ENCODE results near the gene SERPINB1.
"Not testable (repeated sequence)": the region's sequence is repeated elsewhere in the genome, so short reads cannot be mapped to it uniquely, and the experiment has no call there.

SERPINB1 gene

GRCh38 chr6:2810092-2810671, 31.5 kb downstream of the SERPINB1 start:
- no peak for DNase-seq

GRCh38 chr6:2809015-2809414, 32.6 kb downstream of the SERPINB1 start:
- no peak for DNase-seq

DNA sequence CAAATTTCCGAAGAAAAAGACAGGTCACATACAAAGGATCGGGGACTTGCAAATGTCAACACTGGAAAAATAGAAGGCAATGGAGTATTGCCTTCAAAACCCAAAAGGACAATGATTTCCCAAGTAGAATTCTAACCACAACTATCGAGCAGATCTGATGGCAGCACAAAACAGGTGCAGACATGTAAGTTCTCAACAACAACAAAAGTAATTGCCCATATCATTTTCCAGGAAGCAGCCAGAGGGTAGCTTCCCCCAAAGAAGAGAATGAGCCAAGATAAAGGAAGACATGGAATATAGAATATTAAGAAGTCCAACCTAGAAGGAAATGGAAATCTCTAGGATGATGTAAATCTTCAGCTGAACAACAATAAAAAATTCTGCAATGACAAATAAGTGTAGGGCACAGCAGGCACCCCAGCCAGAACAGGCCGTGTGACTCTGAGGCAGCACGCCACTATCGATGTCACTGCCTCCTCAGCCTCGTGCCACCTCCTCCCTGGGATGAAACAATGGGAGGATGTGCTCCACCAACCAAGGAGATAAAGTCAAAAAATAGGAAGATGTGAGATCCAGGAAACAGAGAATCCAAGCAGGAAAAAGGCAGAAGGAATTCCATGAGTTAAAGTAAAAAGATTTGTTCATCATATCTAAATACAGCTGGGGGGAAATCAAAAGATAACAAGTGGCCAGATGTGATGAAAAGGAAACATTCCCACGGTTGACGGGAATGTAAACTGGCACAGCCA, 34.1 kb downstream of the SERPINB1 start:
- no peak for DNase-seq

- DNase-seq: no peak
Measured at GRCh38 chr6:2806644-2807043, 35.0 kb downstream of the SERPINB1 start.

DNA sequence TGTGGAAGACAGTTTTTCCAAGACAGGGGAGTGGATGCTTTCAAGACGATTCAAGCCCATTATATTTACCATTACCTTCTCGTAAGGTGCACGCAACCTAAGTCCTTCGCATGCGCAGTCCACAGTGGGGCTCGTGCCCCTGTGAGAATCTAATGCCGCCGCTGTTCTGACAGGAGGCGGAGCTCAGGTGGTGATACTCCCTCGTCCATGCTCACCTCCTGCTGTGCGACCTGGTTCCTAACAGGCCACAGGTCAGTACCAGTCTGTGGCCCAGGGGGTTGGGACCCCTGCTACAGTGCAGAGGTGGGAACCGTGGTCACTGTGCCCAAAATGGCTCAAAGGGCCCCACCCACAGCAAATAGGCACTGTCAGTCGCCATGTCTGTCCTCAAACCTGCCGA, 36.6 kb downstream of the SERPINB1 start:
- DNase-seq: no peak

- DNase-seq: no peak
Measured at GRCh38 chr6:2804516-2804915, 37.1 kb downstream of the SERPINB1 start.

- no peak for DNase-seq
Measured at GRCh38 chr6:2803731-2804429, 37.8 kb downstream of the SERPINB1 start.

- no peak for DNase-seq
Measured at GRCh38 chr6:2802521-2803060, 39.1 kb downstream of the SERPINB1 start.

GRCh38 chr6:2801687-2802086, 40.0 kb downstream of the SERPINB1 start:
- DNase-seq: not testable (repeated sequence)

DNA sequence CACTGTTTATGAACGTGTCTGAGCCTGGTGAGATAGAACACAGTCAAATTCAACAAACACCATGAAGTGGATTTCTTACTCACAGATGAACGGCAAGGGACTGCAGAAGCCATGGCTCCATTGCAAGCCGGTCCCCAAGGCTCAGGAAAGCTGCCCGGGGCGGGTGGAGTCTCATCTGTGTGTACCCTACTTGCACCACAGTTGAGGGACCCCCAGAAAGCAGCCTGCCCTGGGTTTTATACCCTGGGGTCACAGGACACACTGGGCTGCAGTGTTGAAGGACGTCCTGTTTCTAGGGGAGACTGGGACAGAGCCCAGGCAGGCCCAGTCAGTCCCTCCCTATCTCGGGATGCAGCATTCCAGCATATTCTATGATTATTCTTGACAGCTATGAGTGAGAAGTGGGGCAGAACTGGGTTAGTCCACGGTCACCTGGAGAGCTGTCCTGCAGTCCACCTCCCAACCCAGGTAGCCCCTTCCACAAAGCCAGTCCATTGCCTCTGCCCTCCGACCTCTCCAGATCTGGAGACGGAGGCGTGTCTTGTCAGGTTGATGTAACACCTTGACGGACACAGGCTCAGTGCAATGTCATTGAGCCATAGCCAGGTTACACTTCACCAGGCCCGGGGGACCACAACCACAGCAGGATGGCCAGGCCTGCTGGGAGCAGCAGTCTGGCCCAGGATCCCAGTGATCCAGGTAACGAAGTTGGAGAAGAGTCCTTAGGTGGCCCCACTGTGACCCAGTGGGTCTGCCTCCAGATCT, 40.9 kb downstream of the SERPINB1 start:
- no peak for DNase-seq

DNA sequence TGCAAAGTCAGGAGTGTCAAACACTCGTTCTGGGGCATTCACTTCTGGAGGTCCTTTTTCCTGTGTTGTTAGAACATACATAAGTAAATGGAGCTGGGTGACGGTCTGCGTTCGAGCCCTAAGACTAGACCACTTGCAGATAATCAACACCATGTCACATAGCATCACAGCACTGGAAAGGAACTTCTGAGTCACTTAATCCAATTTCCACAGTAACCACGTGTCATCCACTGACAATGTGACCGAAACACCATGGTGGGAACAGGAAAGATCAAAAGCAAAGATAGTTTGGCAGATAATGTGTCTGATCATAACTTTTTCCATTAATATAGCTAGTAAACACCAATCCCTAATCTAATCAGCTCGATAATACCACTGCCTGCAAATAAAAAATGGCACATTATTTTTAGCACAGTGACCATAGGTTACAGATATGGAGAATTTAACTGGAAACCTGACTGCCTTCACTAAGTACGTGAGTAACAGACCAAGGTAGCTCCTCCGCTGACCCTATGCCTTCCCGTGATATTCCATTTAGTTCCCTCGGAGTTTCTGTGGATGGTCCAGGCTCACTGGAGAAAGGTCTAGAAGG, 41.6 kb downstream of the SERPINB1 start:
- DNase-seq: no peak

DNA sequence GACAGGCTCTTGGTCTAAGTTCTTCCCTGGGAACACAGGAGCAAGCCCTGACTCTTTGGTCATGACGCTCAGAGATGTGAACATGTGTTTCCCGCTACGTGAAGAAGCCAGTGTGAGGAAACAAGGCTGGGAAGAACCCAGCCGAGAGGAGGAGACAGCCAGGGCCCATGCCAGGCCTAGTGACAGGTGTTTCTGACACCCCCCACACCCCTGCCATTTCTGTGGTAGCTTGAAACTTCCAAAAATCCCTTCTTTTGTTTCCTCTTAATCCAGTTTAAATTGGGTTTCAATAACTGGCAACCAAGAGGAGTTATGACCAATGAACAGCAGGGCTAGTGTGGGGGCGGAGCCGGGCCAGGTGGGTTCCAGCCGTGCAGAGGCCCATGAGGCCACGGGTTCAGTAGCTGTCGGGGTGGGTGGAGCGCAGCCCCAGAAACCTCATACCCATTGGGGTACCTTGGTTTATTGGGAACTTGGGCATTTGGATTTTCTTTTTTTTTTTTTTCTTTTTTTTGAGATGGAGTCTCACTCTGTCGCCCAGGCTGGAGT, 43.0 kb downstream of the SERPINB1 start:
- no peak for DNase-seq

GRCh38 chr6:2797564-2798031, 44.1 kb downstream of the SERPINB1 start:
- DNase-seq: no peak

- no peak for DNase-seq
Measured at GRCh38 chr6:2796861-2797260, 44.8 kb downstream of the SERPINB1 start.

DNA sequence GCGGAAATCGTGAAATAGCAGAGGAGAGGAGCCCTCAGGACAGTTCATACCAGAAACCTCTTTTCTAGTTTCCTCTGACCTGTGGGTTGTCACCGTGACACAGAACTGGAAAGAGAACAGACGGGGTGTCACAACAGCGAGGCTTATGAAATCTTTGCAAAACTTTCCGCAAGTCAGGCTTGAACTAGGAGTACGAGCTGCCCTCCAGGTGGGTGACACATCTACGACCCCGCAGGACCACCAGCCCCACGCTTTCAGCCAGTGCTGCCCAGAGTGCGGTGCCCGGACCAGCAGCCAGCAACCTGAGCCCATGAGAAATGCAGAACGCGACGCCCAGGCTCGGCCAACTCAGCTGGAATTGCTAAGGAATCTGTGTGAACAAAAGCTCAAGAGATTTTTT, 45.7 kb downstream of the SERPINB1 start:
- DNase-seq: no peak

DNA sequence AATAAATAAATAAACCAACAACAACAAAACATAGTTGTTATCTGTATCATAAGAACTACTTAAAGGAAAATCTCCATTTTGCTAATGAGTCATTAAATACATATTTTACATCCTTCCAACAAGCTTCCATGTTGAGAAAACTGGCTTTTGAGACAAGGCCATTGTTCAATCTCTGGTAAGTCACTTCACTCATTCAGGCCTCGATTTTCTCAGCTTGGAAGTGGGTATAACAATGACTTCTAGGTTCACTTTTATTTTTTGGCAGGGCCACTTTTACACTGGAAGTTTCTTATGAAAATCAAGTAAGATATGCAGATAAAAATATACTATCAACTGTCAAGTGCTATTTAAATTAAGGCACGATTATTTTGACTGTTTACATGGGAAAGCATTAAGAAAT, 46.5 kb downstream of the SERPINB1 start:
- no peak for DNase-seq

DNA sequence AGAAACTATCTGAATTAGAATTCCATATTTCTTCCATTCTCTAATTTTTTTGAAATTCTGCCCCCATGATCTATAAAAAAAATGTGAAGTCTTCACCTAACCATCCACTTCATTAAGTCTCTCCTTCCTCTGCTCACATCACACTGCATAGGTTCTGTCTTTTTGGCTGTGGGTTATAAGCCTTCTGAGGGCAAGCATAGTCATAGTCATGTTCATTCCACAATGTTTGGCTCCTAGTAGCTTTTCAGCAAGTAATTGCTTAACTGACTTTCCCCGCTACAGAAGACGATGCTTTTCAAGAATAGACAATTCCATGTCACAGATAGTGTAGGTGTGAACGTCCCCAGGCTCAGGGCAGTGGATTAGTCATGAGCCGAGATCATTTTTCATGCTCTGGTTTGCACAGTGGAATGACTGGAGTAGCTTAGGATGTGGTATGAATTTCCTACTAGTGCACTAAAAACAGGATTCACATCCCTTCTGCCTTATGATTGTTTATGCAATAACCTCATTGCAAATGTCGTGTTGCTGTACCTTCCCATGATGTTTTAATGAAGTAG, 47.4 kb downstream of the SERPINB1 start:
- DNase-seq: no peak

GRCh38 chr6:2793534-2794151, 48.0 kb downstream of the SERPINB1 start:
- DNase-seq: no peak

- no peak for DNase-seq
Measured at GRCh38 chr6:2792330-2793110, 49.1 kb downstream of the SERPINB1 start.

- DNase-seq: no peak
Measured at GRCh38 chr6:2791450-2791974, 50.2 kb downstream of the SERPINB1 start.
